Activated CD4-positive, CD25-positive, alpha-beta regulatory T cell (primary cell): ENCODE results near the gene GPATCH1.
"Not testable (repeated sequence)": the region's sequence is repeated elsewhere in the genome, so short reads cannot be mapped to it uniquely, and the experiment has no call there.

ENCODE experiments used
- DNase-seq, 4 experiments: peaks; one replicate each; lab custom pipeline; 2025; lab: John Stamatoyannopoulos, UW

Gene GPATCH1

DNA sequence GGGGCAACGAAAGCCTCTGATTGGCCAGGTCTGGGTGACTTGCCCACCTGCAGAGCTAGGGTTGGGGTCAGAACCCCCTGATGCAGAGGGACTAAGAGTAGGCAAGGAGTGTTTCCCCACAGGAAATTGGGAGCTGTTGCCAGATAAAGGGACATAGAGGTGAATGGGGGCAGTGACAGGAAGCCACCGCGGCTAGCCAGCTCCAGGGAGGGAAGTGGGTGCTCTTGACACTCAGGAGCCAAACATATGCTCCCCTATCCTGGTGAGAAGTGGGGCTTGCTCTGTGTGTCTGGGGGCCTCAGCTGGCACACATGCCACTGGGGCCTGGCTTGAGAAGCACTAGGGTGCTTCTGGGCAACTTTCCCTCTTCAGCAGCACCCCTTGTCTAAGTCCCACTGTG is 76.9 kb downstream of the GPATCH1 start:
- DNase-seq, result no peak

DNA sequence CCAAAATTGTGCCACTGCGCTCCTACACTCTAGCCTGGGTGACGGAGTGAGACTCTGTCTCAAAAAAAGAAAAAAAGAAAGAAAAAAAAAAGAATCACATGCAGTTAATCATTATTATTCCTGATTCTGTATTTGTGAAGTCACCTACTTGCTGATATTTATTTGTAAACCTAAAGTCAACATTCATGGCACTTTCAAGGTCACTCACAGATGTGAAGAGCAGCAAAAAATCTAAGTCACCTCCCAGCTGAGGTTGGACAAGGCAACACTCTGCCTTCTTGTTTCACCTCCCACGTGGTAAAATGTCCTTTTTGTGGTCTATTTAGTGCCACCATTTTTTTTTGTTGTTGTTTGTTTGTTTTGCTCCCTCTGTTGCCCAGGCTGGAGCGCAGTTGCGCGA is 77.4 kb downstream of the GPATCH1 start:
- DNase-seq, result no peak

DNA sequence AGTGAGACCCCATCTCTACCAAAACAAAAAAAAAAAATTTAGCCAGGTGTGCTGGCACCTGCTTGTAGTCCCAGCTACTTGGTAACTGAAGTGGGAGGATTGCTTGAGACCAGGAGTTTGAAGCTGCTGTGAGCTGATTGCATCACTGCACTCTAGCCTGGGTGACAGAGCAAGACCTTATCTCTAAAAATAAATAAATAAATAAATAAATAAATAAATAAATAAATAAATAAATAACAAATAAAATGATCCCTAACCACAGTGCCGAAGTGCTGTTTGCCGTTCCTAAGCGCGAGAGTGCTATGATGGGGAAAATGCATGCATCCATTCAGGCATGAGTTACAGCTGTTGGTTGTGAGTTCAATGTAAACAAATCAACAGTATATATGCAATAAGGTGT is 78.2 kb downstream of the GPATCH1 start:
- DNase-seq, result no peak

DNA sequence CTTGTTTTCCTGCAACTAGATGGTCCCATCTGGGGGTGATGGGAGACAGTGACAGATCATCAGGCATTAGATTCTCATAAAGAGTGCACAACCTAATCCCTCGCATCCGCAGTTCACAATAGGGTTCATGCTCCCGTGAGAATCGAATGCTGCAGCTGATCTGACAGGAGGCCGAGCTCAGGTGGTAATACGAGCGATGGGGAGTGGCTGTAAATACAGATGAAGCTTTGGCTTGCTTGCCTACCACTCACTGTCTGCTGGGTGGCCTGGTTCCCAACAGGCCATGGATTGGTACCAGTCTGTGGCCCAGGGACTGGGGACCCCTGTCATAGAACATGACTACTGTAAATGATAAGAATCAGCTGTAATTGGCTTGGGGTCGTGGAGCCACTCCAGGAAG is 78.9 kb downstream of the GPATCH1 start:
- DNase-seq, result no peak

GRCh38 chr19:33161201-33161600 is 80.2 kb downstream of the GPATCH1 start:
- DNase-seq, result no peak

DNA sequence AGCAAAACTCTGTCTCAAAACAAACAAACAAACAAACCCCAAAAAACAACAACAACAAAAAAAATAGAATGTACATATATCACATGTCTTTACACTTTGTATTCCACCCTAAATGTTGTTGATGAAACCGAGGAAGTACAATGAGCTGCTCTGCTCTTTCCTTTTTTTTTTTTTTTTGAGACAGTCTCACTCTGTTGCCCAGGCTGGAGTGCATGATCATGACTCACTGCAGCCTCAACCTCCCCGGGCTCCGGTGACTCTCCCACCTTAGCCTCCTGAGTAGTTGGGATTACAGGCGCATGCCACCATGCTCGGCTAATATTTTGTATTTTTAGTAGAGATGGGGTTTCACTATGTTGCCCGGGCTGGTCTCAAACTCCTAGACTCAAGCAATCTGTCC is 82.5 kb downstream of the GPATCH1 start:
- DNase-seq, result no peak

GRCh38 chr19:33166037-33166436 is 85.1 kb downstream of the GPATCH1 start:
- DNase-seq, result not testable (repeated sequence)

GRCh38 chr19:33167438-33167837 is 86.5 kb downstream of the GPATCH1 start:
- no peak for DNase-seq

DNA sequence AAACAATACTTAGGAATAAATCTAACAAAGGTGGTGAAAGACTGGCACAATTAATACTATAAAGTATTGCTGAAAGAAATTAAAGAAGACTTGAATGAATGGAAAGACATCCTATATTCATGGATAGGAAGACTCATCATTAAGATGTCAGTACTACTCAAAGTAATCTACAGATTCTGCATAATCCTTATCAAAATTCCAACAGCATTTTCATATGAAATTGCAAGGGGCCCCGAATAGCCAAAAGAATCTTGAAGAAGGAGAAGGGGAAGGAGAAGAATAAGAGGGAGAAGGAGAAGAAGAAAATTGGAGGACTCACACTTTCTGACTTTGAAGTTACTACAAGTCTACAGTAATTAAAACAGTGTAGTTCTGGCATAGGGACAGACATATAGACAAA is 87.5 kb downstream of the GPATCH1 start:
- DNase-seq, result no peak

GRCh38 chr19:33171222-33171795 is 90.3 kb downstream of the GPATCH1 start:
- no peak for DNase-seq

DNA sequence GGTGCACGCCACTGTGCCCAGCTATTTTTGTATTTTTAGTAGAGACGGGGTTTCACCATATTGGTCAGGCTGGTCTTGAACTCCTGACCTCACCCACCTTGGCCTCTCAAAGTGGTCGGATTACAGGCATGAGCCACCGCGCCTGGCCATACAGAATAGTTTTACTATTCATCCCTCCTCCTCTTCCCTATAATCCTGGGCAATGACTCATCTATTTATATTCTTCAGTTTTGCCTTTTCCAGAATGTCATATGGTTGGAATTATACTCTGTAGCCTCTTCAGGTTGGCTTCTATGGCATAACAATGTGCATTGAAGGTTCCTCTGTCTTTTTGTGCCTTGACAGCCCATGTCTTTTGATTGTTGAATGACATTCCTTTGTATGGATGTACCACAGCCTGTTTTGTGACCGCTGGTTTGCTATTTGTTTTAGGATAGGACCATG is 91.0 kb downstream of the GPATCH1 start:
- DNase-seq, result no peak

DNA sequence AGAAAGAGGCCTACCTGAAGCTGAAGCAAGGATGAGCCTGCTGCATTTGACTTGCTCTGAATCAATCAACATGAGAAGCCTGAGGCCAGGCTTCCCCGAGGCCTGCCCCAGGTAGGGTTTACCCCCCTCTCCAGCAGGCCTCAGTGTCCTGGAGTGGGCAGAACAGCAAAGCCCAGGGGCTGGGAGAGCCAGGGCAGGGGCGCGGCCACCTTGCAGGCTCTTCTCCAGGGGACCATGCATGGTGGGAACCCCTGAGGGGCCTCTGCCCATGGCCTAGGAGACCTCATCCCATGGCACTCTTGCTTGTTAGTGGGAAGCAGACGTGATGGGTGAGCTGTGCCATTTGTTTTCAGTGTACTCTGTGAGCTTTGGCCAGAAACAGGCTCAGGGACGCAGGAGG is 93.2 kb downstream of the GPATCH1 start:
- DNase-seq, result no peak

DNA sequence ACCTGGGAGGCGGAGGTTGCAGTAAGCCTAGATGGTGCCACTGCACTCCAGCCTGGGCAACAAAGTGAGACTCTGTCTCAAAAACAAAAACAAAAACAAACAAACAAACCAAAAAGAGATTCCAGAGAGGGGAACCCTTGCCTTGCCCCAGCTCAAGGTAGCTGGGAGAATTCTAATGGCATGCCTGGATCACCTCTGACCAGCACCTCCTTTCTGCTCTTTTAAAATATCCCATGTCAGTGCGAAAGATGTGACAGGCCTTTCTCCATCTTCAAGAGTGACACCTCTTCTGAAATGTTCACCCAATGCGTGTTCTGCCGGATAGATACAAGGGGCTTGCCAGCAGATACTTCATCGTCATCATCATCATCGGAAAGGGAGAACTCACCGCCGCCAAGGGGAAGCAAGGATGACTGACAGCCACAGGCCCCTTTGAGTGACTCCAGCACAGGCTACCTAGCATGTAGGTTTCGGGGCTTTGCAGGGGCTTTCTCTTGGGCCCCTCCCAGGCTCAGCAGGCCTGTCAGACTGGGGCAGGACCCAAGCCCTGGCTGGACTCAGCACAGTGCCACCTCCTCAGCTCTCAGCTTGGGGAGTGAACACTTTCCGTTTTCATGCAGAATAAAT is 94.3 kb downstream of the GPATCH1 start:
- no peak for DNase-seq

DNA sequence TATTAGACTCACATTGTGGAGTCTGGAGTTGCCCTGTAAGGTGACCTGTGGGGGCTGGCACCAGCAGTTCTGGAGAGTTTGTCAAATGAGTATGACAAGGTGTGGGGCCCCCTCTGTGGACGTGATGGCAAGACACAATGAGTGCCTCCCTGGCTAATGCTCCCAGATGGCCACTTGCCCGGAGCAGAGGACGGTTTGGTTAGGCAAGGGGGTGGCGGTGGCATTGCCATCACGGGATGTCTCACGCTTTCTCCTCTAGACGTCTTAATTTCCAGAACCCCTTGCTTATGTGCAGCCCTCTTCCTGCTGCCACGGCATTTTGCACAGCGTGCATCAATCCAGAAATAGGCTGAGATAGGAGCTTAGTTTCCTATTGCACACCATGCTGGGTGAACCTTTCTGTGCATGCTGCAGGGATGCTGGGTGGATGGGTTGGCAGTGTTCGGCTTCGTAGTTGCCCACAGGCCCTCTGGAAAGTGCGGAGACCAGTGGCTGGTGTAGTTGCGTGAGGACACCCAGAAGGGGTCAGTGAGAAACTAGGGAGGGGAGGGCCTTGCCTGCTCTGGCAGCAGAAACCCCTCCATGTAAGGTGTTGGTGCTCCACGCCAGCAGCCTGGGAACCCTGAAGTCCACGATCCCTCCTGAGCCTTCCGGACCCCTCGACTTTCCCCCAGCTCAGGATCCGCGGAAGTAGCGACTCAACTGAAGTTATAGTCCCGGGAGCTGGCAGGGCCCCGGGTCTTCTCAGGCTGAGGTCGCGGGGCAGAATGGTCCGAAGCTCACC is 95.1 kb downstream of the GPATCH1 start:
- DNase-seq, result no peak

GRCh38 chr19:33176670-33177416 is 95.9 kb downstream of the GPATCH1 start:
- DNase-seq, result peak; percentile 87 to 100 (median 94)

- peak in 3 of 4 experiments; percentile 69 to 77 (median 77) for DNase-seq
Measured at GRCh38 chr19:33177417-33177979, 96.5 kb downstream of the GPATCH1 start.
